HG03095 (cell line): ENCODE measurements around the gene PRDM1.

ENCODE experiments used
- ATAC-seq: cut with Tn5 transposase; IDR thresholded peaks from one replicate; pipeline ENCODE4 v1.9.1; 2021; ENCODE audit warnings: moderate library complexity; ENCODE audit not compliant: unreplicated experiment

Gene PRDM1

DNA sequence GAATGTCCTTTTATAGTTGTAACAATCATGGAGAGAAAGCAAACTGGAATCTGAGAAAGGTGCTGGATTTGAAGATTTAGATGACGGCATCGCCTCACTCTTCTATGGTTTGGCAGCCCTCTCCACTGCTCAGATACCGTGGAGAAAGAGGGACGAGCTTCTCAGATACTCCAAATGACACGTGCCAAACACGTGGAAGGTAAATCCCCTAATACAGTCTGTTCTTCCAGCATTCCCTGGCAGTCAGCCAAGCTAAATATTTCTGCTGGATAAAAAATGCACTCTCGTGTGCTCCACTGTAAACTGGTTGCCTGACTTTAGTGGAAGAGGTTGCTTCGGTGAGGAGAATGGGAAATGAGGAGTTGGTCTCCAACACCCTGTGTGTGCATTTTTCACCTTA, 16.7 kb upstream of the PRDM1 start:
- no peak for ATAC-seq

DNA sequence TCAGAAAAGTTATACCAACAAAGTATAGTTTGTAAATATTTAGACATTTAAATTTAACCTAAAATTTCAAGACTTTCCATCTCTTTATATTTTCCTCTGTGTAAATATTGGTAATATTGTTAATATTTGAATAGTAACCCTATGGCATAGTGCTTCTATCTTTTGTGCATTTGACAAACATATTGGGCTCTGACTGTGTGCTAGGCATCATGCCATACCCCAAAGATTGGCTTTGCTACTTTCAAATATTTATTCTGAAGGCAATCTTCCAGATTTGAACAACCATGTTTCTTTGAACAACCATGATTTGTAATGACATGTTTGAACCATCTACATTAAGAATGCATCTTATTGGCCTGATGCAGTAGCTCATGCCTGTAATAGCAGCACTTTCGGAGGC, 15.5 kb upstream of the PRDM1 start:
- ATAC-seq = no peak

DNA sequence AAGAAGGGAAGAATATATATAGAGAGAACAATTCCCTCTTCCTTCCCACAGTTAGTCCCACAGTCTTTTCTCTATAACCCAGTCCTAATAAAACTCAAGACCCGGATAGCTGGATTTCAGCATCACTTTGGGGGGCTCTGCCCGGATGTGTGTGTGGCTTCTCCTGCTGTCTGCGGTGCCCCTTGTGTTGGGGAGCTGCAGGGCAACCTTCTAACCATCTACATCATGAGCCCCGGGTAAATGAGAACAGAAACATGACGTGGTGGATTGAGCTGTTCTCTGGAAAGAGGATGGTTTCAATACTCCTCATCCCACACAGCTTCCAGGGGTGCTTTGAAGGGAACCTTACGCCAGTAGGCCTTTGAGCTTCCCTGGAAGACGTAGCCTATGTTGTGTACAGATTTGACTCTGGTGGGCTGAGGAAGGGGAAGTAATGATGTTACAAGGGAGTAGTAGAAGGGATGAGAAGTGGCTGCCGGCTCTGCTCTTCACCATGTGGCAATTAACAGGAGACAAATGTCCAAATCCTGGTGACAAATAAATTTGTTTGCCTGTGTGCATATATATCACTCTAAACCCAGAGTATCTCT, 13.5 kb upstream of the PRDM1 start:
- ATAC-seq = no peak

DNA sequence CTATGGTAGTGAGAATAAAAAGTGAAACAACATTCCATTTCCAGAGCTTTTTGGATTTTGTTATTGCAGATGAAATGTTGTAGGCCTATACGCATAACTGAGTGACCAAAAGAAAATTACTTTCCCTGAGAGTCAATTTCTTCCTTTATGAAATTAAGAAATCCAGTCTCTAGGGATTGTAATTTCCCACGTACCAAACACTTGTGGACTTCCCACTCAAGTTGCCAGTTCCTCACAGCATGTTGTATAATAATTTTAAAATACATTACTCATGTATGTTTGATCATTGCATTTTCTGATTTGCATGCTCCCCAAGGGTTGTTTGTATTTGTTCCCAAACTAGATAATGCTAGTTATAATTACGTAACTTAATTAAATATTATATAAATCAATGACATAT, 12.0 kb upstream of the PRDM1 start:
- ATAC-seq = no peak

DNA sequence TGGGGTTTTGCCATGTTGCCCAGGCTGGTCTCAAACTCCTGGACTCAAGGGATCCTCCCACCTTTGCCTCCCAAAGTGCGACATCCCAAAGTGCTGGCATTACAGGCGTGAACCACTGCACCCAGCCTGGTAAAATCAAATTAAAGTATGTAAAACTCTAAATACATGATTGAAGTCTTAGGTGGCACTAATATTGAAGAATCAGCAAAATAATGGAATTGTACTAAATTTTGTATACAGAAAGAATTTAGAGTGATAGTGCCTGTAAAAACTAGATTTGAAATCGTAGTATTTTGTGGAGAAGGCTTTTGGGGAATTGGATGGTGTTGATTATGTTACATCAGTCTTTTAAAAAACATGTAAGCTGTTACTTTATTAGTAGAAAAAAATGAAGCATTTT, 10.0 kb upstream of the PRDM1 start:
- no peak for ATAC-seq

DNA sequence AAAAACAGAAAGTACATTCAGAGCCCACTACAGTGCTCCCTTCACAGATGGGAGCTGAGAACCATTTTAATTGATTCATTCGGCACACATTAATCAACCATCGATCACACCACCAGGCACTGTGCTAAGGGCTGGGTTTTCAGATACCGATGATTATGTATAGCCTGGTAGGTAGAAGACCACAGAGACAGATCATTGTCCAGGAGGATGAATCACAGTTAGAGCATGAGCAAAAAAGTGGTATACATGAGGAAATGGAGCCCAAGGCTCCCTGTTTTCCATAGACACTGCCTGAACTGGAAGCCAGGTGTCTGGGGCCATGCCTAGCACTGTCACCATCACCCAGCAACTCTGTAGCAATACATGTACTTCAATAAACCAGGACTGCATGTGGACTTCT, 9.0 kb upstream of the PRDM1 start:
- no peak for ATAC-seq

DNA sequence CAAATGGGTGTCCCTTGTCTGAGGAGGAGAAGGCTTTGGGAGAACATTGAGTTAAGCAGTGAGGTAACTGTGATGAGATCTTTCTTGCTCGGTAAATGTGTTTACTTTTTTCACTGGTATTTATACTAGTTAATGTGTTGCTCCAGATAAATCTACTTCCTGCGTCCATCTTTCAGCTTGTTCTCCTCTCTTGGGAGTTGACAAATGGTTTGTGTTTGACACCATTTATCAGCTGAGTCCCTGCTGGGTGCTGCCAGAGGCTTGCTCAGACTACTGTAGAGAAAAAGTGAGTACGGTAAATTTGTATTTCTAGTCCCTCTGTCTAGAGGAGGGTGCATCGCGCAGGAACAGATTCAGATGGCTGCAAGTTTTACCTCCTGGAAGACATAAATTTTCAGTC, 8.3 kb upstream of the PRDM1 start:
- ATAC-seq = no peak

DNA sequence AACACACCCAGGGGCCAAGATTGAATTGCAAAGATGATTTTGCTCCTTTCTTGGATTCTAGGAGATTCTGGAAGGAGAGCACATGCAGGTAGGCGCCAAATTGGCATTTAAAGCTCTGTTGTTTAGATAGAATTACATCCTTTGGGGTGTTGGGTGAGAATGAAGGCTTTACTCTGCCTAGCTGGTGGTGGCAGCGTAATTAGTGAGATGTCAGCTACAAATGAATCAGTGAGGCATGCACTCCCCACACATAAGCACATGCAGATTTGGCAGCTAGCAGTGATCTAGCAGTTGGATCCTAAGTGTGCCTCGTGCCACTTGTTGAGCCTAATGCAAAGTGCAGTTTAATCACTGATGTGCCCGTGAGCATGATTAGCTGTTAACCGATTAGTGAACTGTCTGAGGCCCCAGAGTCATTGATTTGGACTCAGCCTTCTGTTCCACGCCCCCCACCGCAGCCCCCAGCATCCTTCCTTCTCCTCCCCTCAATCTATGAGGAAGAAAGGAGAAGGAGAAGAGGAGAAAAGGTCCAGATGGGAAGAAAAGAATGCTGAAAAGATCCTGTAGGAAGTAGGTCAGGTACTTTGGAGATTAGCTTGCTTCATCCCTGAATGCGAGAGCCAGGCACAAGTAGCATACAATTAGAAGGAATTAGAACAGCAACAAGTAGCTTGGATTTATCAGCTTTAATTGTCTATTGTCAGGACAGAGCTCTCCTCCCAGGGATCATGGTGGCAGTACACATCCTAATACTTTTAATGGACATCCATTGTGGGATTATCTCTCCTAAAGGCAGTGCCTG, 6.0 kb upstream of the PRDM1 start:
- no peak for ATAC-seq

DNA sequence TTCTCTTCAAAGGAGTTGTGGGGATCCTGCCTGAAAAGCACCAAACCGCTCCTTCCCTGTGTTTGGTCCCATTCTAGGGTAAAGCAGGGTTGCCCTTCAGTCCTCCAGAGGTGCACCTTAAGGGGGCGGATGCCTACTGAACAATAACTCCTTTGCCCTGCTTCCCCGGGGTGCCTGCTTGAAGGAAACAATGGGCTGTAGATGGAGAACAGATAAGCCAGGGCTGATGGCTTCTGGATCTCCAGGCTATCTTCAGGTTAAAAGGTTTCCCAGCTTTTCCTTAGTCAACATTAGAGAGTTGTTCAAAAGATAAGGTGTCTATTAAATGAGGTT, 5.4 kb upstream of the PRDM1 start:
- no peak for ATAC-seq

DNA sequence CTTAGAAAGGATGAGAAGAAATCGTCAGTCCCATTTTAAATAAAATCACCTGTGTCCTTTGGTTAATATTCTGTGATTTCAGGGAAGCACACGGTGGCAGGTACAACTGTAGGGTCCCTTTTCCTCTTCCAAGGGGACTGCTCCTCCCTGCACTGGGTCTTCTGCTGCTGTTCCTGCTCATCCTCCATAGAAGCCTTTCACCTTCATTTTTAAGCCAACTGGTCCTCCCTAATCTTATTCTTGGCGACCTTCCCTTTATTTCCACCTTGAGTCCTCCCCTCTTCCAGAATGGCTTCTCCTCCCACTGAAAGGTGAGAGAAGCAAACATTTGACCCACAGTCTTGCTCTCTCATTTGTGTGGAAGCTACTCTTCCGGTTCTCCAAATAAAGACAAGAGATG, 4.4 kb upstream of the PRDM1 start:
- ATAC-seq = no peak

DNA sequence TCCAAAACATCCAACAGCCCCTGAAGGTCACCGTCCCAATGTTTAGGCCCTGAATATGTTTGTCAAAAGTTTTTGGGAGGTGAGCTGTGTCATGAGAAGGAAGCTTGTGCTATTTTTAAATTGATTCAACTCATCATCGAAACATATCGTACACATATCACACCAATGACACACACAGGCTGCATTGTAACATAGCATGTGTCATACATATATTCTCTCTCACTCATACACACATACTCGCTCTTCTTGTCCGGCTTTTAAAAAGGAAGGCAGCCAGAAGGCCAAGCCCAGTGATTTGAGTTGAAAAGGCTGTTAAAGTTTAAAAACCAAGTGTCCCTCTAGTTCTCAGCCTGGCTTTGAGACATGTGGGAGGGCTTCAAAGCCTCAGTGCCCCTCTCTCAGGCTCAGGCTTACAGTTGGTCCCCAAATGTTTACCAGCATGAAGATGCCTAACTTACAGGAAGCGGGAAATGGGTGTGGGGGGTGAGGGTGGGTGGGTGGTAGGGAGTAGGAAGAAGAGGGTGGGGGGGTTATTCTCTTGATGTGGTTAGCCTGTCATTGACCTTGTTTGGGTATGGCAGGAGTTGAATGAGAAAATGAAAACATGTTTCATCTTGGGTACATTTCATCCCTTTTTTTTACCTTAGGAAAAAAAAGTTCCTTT, 3.3 kb upstream of the PRDM1 start:
- no peak for ATAC-seq

DNA sequence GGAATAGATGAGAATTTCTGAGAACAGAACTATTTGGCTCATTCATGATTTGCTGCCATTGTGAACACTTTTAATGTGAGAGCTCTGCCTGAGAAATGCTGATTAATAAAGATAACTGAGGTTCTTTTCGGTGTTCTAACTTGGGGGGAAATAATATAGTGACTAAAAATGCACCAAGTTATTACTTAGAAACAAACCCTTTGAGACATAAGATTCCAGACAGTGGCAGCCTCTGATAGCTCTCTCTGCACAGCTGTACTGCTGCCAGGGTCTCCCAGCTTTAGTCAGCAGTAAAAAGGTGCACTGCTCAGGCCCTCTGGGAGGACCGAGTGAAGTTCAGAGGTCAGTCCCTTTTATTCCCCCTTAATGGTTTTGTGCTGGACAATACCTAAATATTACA, 2.5 kb upstream of the PRDM1 start:
- ATAC-seq = no peak

DNA sequence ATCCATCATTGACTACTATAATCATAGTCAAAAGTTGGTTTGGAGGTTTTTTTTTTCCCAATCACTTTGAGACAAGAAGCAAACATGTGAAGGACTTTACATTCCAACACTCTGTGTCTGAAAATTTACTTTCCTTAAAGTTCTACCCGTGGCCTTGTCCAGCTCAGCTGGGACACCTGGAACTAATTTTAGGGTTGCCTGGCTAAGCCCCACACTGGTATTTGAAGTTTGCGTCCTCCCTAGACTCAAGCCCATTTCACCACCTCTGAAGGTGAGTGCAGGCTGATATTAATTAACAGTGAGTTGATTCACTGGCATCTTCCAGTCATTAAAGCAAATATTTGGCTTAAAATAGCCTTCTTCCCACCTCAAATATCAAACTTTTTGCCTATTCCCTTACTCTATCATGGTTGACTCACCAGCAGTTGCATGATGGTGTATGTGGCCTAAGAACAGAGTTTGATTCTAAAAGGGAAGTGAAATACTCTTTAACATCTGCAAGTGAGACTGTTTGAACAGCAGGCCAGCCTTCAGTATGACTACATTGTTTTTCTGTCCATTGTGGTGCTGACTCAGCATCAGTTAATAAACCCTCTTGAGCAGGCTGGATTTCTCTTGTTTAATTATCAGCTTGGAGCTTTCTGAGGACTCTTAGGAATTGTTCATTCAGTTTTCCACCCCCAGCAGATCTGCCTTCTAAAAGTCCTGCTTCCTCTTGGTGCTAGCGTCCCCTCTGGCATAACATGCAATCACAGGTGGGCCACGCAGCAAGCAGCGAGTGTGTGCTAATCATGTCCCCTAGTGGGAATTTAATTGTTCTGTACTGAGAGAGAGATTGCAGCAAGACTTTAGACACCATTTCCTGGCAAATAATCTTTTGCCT, 1.8 kb upstream of the PRDM1 start:
- ATAC-seq = peak; percentile 75

DNA sequence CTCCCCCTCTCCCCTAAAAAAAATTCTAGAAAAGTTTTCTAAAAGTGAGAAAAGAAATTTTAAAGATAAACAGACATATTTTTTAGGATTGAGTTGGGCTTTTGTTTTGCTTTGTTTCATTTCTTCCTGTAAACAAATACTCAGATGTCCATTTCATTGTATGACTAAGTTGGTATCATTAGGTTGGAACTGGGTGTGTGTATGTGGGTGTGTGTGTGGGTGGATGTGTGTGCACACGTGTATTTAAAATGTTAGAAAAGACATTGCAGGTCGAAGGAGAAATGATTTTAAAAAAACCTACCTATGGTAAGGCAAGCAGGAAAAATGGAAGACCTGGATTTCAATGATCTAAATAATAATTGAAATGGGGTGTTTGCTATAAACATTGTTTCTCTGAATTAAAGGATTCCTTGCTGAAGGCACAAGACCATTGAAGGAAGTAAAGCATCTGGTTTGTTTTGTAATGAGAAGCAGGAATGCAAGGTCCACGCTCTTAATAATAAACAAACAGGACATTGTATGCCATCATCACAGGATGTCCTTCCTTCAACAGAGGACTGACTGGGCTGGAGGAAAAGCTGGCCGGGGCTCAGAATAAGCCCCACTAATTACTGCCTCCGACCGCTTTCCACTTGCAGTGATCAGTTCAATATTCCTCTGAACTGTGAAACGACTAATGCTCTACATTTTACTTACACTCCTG, 996 bp upstream of the PRDM1 start:
- no peak for ATAC-seq

DNA sequence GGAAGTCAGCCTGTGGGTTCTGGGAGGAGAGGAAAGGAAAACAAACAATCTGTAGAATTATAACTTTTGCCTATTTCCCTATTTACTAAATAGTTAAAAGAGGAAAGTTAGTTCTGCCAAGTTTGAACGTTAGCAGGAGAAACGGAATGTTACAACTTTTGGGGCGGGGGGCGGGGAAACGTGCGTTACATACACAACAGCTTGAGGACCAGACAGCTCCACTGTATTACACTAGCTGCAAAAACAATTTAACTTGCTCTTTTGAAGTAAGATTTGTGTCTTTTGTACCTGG, 498 bp upstream of the PRDM1 start:
- ATAC-seq = no peak

DNA sequence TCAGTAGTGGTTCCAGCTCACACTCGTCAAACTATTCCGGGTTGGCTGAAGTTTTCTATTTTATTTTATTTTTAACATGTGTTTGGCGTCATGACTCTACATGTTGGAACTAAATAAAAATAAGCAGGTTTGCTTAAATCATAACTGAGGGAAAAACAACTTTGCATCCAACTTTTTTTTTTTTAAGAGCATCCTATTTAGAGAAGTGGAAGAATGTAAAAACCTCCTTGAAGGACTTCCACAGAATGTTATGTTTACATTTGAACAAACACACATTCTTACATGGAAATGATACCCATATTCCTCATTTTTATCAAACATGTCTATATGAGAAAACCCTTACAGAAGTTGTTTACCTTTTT, 659 bp downstream of the PRDM1 start:
- ATAC-seq = no peak

DNA sequence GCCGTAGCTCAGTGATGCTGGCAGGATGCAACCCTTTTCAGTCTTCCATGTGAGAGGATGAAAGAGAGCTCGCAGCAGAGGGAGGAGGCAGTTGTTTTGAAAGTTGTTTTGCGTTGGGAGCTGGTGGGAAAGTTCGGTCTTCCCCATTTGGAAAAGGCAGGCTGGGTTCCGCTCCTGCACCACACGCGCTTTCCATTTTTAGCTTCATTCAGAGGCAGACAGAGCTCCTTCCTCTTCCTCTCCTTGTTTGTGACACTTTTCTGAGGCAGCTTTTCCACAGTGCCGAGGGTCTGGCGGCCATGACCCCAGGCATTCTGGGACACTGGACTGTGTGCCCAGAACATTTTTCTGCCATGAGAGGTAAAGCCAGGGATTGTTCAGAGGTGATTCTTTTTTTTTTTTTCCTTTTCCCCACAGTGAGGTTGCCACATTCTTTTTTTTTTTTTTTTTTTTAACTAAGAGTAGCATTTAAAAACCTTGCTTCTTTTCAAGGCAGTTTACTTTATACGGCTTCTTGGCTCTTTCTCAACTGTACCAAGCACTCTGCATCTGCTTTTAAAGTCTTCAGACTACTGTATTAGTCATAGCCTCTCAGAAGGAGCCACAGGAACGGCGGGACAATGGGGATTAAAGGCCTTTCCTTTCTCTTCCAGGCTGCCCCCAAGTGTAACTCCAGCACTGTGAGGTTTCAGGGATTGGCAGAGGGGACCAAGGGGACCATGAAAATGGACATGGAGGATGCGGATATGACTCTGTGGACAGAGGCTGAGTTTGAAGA, 1.6 kb downstream of the PRDM1 start:
- ATAC-seq = no peak

DNA sequence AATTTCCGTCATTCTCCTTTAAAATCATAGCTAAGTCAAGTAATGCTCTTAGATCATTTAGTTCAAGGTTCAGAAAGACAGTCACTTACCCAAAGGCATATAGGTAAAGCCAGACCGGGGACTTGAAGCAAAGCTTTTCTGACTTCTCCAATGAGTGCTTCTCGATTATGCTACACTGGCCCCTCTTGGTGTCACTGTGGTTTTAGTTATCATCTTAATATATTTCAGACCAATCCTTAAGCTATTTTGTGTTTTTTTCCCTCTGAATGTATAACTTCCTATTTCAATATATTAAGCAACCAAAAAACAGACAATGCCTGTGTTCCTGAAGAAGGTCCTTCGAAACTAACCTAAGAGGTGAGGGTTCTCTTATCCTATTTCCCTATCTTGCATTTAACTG, 3.9 kb downstream of the PRDM1 start:
- ATAC-seq = no peak

DNA sequence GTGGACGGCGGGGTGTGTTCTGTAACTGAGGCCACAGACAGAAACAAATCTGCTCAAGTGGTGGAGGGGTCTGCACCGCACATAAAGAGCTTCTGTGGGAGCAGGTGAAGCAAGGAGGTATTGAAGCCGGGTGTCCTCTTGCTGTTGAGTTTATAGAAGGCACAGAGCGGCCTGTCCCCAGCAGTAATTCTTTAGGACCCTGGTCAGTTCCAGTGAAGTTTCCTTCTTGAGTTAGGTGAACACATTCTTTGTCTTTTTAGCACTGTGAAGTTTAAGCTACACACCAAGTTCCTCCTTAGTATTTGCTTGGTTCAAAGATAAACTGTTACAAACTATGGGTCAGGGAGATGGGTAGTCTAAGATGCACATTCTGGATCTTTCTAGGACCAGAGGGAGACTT, 6.1 kb downstream of the PRDM1 start:
- no peak for ATAC-seq

DNA sequence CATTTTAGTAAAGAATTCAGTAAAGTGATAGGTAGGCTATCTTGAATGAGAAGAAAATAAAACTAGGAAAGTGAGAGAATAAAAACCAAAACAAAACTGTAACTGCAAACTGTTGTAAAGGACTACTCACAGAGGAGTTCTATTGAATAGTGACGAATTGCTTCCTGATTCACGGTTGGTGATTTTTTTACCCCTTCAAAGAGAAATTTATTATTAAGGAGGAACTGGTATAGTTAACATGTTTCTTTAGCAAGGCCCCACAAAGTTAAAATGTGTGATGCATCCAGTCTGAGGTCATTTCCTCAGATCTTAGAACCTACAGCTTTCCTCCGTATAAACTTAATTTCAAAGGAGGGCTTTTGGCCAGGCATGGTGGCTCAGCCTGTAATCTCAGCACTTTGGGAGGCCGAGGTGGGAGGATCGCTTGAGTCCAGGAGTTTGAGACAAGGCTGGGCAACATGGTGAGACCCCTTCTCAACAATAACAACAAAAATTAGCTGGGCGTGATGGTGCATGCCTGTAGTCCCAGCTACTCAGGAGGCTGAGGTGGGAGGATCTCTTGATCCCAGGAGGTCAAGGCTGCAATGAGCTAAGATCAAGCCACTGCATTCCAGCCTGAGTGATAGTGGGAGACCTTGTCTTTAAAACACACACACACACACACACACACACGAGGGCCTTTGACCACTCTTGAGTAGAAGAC, 8.3 kb downstream of the PRDM1 start:
- ATAC-seq = no peak
